Esophagus squamous epithelium (tissue), 5 donors: ENCODE measurements around the gene SLCO2B1. TPM values are rescaled to one million over a fixed set of nuclear protein-coding genes. Genes with fewer than 3 reads are reported as not detected.

Experiments used
- DNase-seq: peaks from one replicate; lab custom pipeline; 2025; lab: John Stamatoyannopoulos, UW
- H3K27ac ChIP-seq, 4 donors: fragments of 200-600 bp; sonication (generic); one replicate each; pipeline ENCODE4 v1.5.1; 2016 to 2019; ENCODE audit warnings: mild to moderate bottlenecking in 1 of 4
- H3K27me3 ChIP-seq, 4 donors: fragments of 200-600 bp; sonication (generic); 1 replicate in 3 of 4; 2 replicates in 1 of 4; pipeline versions ENCODE4 v1.5.1 to v1.6.0; 2017 to 2021; ENCODE audit warnings: antibody characterized with exemption in 1 of 4
- H3K36me3 ChIP-seq, 3 donors: fragments of 200-600 bp; sonication (generic); one replicate each; pipeline ENCODE4 v1.5.1; 2016 to 2019
- H3K4me1 ChIP-seq, 3 donors: fragments of 200-600 bp; sonication (generic); one replicate each; pipeline ENCODE4 v1.5.1; 2017 to 2019
- H3K4me3 ChIP-seq, 4 donors: fragments of 200-600 bp; sonication (generic); 1 replicate in 3 of 4; 2 replicates in 1 of 4; pipeline ENCODE4 v1.5.1; 2016 to 2019; ENCODE audit warnings: mild to moderate bottlenecking in 2 of 4, moderate library complexity in 1 of 4
- H3K9me3 ChIP-seq, 3 donors: fragments of 200-600 bp; sonication (generic); one replicate each; pipeline ENCODE4 v1.5.1; 2016 to 2019
- CTCF ChIP-seq, 6 experiments: fragments of 450-650 bp in 4 of 6; fragments of 200-600 bp in 2 of 6; sonication (generic) in 2 of 6; IDR thresholded peaks; one replicate each; pipeline ENCODE4 v1.5.1; 2016 to 2019; ENCODE audit warnings: antibody characterized with exemption in 6 of 6, mild to moderate bottlenecking in 4 of 6, moderate library complexity in 4 of 6
- POLR2A ChIP-seq, 4 donors: fragments of 450-650 bp; IDR thresholded peaks; one replicate each; pipeline ENCODE4 v1.6.1; 2017; ENCODE audit warnings: antibody characterized with exemption in 4 of 4, mild to moderate bottlenecking in 4 of 4, moderate library complexity in 3 of 4
- WGBS, 2 donors: methylation state at CpG; one replicate each; pipeline ENCODE4 v1.1.5; 2018; 5-methylcytosine and 5-hydroxymethylcytosine counted together
- intact Hi-C: fragments of 100-400 bp; cut with DNase I; formaldehyde crosslinking; loops from one replicate; pipeline ENCODE4 v1.15.0; 2022
- total RNA-seq, 4 donors: library from RNA; depleted of rRNA; stranded (reverse); fragments of >200 nt; gene quantifications; one replicate each; pipeline ENCODE4 v1.1.0, GENCODE V29; 2016
- donor health status: DM: yes; HTN: yes; CAD: no.

The SLCO2B1 gene
- total RNA-seq, 4 donors from 2014 or later = 3.6 to 35.7 (median 16.1) TPM

DNA sequence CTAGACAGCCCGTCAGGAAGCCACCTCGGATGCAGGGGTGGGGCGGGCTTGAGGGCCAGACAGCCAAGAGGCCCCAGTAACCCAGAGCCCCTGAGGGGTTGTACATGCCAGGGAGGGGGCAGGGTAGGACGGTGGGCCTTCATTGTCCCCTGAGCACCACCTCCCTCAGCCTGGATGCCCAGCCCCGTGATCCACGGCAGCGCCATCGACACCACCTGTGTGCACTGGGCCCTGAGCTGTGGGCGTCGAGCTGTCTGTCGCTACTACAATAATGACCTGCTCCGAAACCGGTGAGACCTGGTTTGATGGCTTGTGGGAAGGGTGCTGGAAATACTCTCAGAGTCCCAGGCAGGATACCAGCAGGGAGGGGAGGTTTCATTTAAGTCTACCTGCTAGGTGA lies 52.2 kb downstream of the SLCO2B1 start:
- no peak overlapping the region for H3K27ac ChIP-seq
- peaks cover 0 to 9% (median 5%) of the 10 kb centered on the region in 3 donors for H3K4me1 ChIP-seq
- no peak for DNase-seq
- intact Hi-C loops = loop anchor here (2.0 to 10.0 kb wide), 2 partner anchors 58 to 278 kb away; no protein-coding TSS in a partner anchor
- H3K9me3 ChIP-seq = no peaks in the 10 kb centered on the region
- TF ChIP-seq POLR2A (IDR thresholded peaks at IDR 0.05) (no peak), CTCF (IDR thresholded peaks at IDR 0.05) (no peak)
- H3K4me3 ChIP-seq = no peak overlapping the region
- peaks cover 0 to 6% (median 0%) of the 10 kb centered on the region in 4 donors for H3K27me3 ChIP-seq
- WGBS, 2 donors = 75% methylated on average over 7 of the region's 13 CpGs; no CpG with 5 or more reads in 1 of the 2 donors
- peaks cover 0 to 11% (median 0%) of the 10 kb centered on the region in 3 donors for H3K36me3 ChIP-seq

GRCh38 chr11:75203641-75204011 lies 52.7 kb downstream of the SLCO2B1 start:
- Histone ChIP-seq H3K4me1 (peaks cover 0 to 5% (median 0%) of the 10 kb centered on the region in 3 donors), H3K27ac (no peak overlapping the region), H3K9me3 (no peaks in the 10 kb centered on the region), H3K27me3 (peaks cover 0 to 11% (median 0%) of the 10 kb centered on the region in 4 donors), H3K4me3 (no peak overlapping the region), H3K36me3 (peaks cover 0 to 11% (median 0%) of the 10 kb centered on the region in 3 donors)
- 83 to 90% methylated on average over 1 to 2 of the region's 2 CpGs for WGBS, 2 donors
- TF ChIP-seq CTCF (IDR thresholded peaks at IDR 0.05) (no peak), POLR2A (IDR thresholded peaks at IDR 0.05) (no peak)
- DNase-seq = no peak
- intact Hi-C loops = loop anchor here (2.0 to 10.0 kb wide), 2 partner anchors 59 to 279 kb away; no protein-coding TSS in a partner anchor

DNA sequence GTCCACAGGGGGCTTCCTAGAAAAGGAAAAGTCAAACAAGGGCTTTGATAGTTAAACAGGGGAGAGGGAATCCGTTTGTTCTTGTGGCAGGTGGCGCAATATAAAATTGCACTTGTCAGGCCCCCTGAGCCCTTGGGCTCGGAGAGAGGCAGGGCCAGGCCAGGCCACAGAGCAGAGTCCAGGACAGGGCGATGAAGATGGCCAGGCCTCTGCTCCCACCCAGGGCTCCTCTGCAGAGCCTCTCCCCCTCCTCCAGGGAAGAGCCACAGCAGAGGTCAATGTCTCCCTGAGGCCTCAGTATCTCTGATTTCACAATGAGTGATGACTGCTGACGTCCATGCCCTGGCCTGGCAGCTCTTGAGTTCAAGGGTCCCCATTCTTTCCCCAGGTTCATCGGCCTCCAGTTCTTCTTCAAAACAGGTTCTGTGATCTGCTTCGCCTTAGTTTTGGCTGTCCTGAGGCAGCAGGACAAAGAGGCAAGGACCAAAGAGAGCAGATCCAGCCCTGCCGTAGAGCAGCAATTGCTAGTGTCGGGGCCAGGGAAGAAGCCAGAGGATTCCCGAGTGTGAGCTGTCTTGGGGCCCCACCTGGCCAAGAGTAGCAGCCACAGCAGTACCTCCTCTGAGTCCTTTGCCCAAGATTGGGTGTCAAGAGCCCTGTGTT lies 53.2 kb downstream of the SLCO2B1 start:
- WGBS, 2 donors = 69 to 93% methylated on average over 4 to 7 of the region's 10 CpGs
- H3K4me3 ChIP-seq = no peak overlapping the region
- no peak for DNase-seq
- H3K9me3 ChIP-seq = no peaks in the 10 kb centered on the region
- peaks cover 0 to 11% (median 0%) of the 10 kb centered on the region in 3 donors for H3K36me3 ChIP-seq
- peaks cover 0 to 16% (median 0%) of the 10 kb centered on the region in 4 donors for H3K27me3 ChIP-seq
- TF ChIP-seq CTCF (IDR thresholded peaks at IDR 0.05) (no peak), POLR2A (IDR thresholded peaks at IDR 0.05) (no peak)
- H3K4me1 ChIP-seq = no peaks in the 10 kb centered on the region
- H3K27ac ChIP-seq = no peak overlapping the region
- intact Hi-C loops = loop anchor here (10.0 kb wide), 1 partner anchor 279 kb away; no protein-coding TSS in a partner anchor

DNA sequence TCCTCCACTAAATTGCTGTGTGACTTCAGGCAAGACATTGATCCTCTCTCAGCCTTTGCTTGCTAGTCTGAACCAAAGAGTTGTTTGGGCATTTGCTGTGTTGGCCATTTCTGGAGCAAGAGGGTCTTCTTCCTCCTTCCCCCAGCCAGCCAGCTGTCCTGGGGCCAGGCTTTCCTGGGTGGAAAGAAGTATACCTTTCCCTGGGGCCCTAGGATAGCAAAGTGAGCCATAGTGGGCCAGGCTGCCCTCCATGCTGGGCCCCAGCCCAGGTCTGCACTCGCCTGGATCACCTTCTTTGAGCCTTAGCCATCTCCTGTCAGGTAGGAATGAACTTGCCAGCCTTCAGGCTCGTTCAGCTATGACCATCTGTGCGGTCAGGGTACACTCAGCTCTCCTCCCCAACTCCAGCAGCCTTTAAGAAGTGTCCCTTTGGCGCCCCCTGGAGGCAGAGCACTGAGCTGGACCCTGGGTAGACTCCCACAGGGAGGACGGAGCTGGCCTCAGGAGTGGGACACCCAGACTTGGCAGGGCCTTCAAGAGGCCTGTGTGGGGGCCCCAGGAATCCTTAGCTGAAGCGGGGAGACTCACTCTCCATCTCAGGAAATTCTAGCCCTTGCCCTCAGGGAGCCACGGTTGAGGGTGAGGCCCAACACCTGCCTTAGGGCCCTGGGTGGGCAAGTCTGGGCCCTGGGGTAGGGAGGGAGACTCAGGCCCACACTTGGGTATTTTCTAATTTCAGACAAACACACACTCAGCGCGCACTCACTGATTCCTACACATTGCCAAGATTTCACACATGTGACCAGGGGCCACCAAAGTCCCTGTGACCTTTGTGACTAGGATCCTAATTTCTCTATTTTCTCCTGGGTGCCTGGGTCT lies 54.0 kb downstream of the SLCO2B1 start:
- Histone ChIP-seq H3K9me3 (no peaks in the 10 kb centered on the region), H3K27ac (no peak overlapping the region), H3K36me3 (peaks cover 0 to 10% (median 0%) of the 10 kb centered on the region in 3 donors), H3K4me3 (no peak overlapping the region), H3K27me3 (peaks cover 0 to 22% (median 0%) of the 10 kb centered on the region in 4 donors), H3K4me1 (no peaks in the 10 kb centered on the region)
- TF ChIP-seq POLR2A (IDR thresholded peaks at IDR 0.05) (no peak), CTCF (IDR thresholded peaks at IDR 0.05) (peak; percentile 63 to 87 (median 84))
- no peak for DNase-seq
- intact Hi-C loops = loop anchor here (10.0 kb wide), 1 partner anchor 280 kb away; no protein-coding TSS in a partner anchor
- WGBS, 2 donors = 50 to 53% methylated on average over 3 to 5 of the region's 9 CpGs
